ENCODE results near the gene CXCL16.

GRCh38 chr17:4740584-4740983 is 856 bp upstream of the CXCL16 start:
- TF ChIP-seq CTCF (conservative IDR thresholded peaks at IDR 0.05; ENCODE audit: low read depth, low read length), result no peak
- TF ChIP-seq EZH2 (IDR thresholded peaks at IDR 0.05; ENCODE audit: low read length, unreplicated experiment), result no peak
- TF ChIP-seq EZH2phosphoT487 (IDR thresholded peaks at IDR 0.05; ENCODE audit: borderline replicate concordance, low read length), result no peak
